Ascending aorta (tissue), 2 donors: ENCODE measurements around the gene ZFYVE28. TPM values are rescaled to one million over a fixed set of nuclear protein-coding genes. Genes with fewer than 3 reads are reported as not detected.
A peak's percentile ranks its signal among the peaks of the same experiment; 100 is the strongest.

Experiments
- DNase-seq, 2 donors: peaks; one replicate each; pipeline ENCODE4 v3.0.0-alpha.2; 2019; ENCODE audit warnings: low spot score in 2 of 2
- H3K27ac ChIP-seq, 2 donors: fragments of 200-600 bp; sonication (generic); one replicate each; pipeline ENCODE4 v1.5.1; 2016 to 2017; ENCODE audit warnings: mild to moderate bottlenecking in 1 of 2
- H3K27me3 ChIP-seq: fragments of 200-600 bp; sonication (generic); one replicate; pipeline ENCODE4 v1.5.1; 2017
- H3K36me3 ChIP-seq, 2 donors: fragments of 200-600 bp; sonication (generic); one replicate each; pipeline ENCODE4 v1.5.1; 2016
- H3K4me1 ChIP-seq, 2 donors: fragments of 200-600 bp; sonication (generic); one replicate each; pipeline ENCODE4 v1.5.1; 2016 to 2017; ENCODE audit warnings: mild to moderate bottlenecking in 1 of 2
- H3K4me3 ChIP-seq, 2 donors: fragments of 200-600 bp; sonication (generic); one replicate each; pipeline ENCODE4 v1.5.1; 2016 to 2017; ENCODE audit warnings: mild to moderate bottlenecking in 1 of 2
- H3K9me3 ChIP-seq, 2 donors: fragments of 200-600 bp; sonication (generic); one replicate each; pipeline ENCODE4 v1.5.1; 2016
- intact Hi-C: fragments of 100-400 bp; cut with DNase I; formaldehyde crosslinking; loops from one replicate; pipeline ENCODE4 v1.15.1; 2023
- total RNA-seq: library from RNA; depleted of rRNA; stranded (reverse); fragments of >200 nt; gene quantifications from one replicate; pipeline ENCODE4 v1.1.0, GENCODE V29; 2016
- TF ChIP-seq, protein P1 (sequence below), 3 experiments: fragments of 200-600 bp in 2 of 3; fragments of 450-650 bp in 1 of 3; sonication (generic) in 2 of 3; IDR thresholded peaks; one replicate each; pipeline ENCODE4 v1.5.1; 2016 to 2019; ENCODE audit warnings: antibody characterized with exemption in 3 of 3, mild to moderate bottlenecking in 1 of 3, moderate library complexity in 1 of 3

Gene ZFYVE28
- total RNA-seq, 1 donor from 2014 or later: 12.3 TPM

DNA sequence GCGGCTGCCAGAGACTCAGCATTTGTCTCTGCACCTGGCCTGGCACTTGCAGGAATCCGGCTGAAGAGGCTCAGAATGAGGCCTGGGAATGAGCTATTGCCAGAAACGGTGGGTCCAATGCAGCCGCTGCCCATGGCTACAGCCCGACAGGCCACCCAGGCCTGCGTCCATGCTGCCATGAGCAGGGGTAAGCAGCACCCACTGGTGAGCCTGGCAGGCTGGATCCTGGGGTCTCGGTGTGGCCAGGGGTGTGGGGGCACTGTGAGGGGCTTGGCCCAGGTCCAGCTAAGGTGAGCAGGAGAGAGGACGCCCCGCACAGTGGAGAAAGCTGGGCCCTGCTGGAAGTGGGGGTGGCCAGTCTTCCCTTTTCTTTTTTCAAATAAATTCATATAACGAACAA is 96.2 kb downstream of the ZFYVE28 start:
- Histone ChIP-seq H3K4me3 (no peak overlapping the region), H3K36me3 (no peaks in the 10 kb centered on the region), H3K27me3 (no peaks in the 10 kb centered on the region), H3K27ac (no peak overlapping the region), H3K9me3 (peaks cover 0 to 14% of the 10 kb centered on the region in 2 donors), H3K4me1 (no peaks in the 10 kb centered on the region)
- DNase-seq: no peak
- TF ChIP-seq, protein P1, sequence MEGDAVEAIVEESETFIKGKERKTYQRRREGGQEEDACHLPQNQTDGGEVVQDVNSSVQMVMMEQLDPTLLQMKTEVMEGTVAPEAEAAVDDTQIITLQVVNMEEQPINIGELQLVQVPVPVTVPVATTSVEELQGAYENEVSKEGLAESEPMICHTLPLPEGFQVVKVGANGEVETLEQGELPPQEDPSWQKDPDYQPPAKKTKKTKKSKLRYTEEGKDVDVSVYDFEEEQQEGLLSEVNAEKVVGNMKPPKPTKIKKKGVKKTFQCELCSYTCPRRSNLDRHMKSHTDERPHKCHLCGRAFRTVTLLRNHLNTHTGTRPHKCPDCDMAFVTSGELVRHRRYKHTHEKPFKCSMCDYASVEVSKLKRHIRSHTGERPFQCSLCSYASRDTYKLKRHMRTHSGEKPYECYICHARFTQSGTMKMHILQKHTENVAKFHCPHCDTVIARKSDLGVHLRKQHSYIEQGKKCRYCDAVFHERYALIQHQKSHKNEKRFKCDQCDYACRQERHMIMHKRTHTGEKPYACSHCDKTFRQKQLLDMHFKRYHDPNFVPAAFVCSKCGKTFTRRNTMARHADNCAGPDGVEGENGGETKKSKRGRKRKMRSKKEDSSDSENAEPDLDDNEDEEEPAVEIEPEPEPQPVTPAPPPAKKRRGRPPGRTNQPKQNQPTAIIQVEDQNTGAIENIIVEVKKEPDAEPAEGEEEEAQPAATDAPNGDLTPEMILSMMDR (IDR thresholded peaks at IDR 0.05): no peak
- intact Hi-C loops: no loop called here

DNA sequence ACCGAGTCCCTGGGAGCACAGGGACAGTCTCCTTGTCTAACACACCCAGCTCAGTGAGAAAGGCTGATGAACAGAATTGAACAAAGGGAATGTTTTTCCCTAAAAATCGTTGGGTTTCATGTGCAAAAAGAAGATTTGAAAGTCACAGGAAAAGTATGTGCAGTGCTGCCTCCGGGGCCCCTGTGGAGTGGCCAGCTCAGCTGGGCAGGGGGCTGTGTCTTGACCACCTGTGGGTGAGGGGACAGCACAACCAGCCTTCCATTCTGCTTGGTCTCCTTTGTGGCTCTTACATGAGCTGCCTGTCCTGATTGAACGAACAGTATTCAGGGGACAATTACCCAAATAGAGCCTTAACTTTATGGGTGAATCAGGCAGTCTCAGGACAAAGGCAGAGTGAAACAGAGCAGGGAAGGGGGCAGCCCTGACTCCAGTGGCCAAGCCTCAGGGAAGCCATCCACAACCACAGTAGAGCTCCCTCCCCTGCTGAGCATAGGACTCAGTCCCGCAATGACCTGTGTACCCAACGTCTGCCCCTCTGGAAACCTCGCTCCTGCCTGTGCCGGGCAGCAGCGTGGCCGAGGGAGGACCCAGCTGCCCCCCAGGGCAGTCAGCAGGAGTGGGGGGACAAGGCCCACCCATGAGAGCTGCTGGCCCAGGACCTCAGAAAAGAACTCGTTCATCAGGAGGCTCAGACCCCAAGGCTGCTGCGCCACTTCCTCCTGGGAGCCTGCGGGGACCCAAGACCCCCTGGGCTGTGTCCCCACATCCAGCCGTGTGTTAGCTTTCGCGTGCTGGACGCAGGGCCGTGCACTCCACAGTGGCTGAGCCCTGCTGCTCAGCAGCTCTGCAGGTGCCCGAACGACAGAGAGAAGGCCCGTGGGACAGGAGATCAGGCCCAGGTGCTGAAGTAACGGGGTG is 96.9 kb downstream of the ZFYVE28 start:
- TF ChIP-seq, protein P1 (IDR thresholded peaks at IDR 0.05): no peak
- no peaks in the 10 kb centered on the region for H3K27me3 ChIP-seq
- intact Hi-C loops: no loop called here
- no peaks in the 10 kb centered on the region for H3K36me3 ChIP-seq
- no peak overlapping the region for H3K4me3 ChIP-seq
- DNase-seq: no peak
- peaks cover 0 to 11% of the 10 kb centered on the region in 2 donors for H3K9me3 ChIP-seq
- H3K27ac ChIP-seq: no peak overlapping the region
- no peaks in the 10 kb centered on the region for H3K4me1 ChIP-seq

- Histone ChIP-seq H3K27ac (no peak overlapping the region), H3K4me3 (no peak overlapping the region), H3K36me3 (no peaks in the 10 kb centered on the region), H3K27me3 (no peaks in the 10 kb centered on the region), H3K4me1 (no peaks in the 10 kb centered on the region), H3K9me3 (peaks cover 0 to 9% of the 10 kb centered on the region in 2 donors)
- TF ChIP-seq, protein P1 (IDR thresholded peaks at IDR 0.05): no peak
- no peak for DNase-seq
- intact Hi-C loops: no loop called here
Measured at GRCh38 chr4:2320746-2321145, 97.7 kb downstream of the ZFYVE28 start.

- no peak overlapping the region for H3K4me3 ChIP-seq
- no peaks in the 10 kb centered on the region for H3K4me1 ChIP-seq
- no peaks in the 10 kb centered on the region for H3K36me3 ChIP-seq
- H3K9me3 ChIP-seq: peaks cover 0 to 12% of the 10 kb centered on the region in 2 donors
- TF ChIP-seq, protein P1 (IDR thresholded peaks at IDR 0.05): no peak
- H3K27me3 ChIP-seq: no peaks in the 10 kb centered on the region
- no peak overlapping the region for H3K27ac ChIP-seq
- intact Hi-C loops: no loop called here
- DNase-seq: peak in 1 of 2 donors; percentile 61
Measured at GRCh38 chr4:2320152-2320551, 98.3 kb downstream of the ZFYVE28 start.

- DNase-seq: no peak
- no peaks in the 10 kb centered on the region for H3K4me1 ChIP-seq
- H3K27me3 ChIP-seq: no peaks in the 10 kb centered on the region
- TF ChIP-seq, protein P1 (IDR thresholded peaks at IDR 0.05): no peak
- H3K27ac ChIP-seq: no peak overlapping the region
- H3K9me3 ChIP-seq: peaks cover 0 to 16% of the 10 kb centered on the region in 2 donors
- H3K36me3 ChIP-seq: no peaks in the 10 kb centered on the region
- intact Hi-C loops: no loop called here
- H3K4me3 ChIP-seq: no peak overlapping the region
Measured at GRCh38 chr4:2318885-2319284, 99.6 kb downstream of the ZFYVE28 start.
